ENCODE results near the gene CADM1. TPM values are rescaled to one million over a fixed set of nuclear protein-coding genes. Genes with fewer than 3 reads are reported as not detected.

Gene CADM1
- total and polyA plus RNA-seq, 9 of the 15 experiments (the other 6 are each of a cell fraction or from before 2014, with no cell fraction given): 0.42 TPM; not detected in 8

- POLR2A ChIA-PET: no interaction called here
- Histone ChIP-seq H3K4me1 (replicated peaks in 1 of 2; ENCODE audit: control insufficient read depth in 2 of 2, insufficient read depth in 2 of 2, low read length in 2 of 2) (no peaks in the 10 kb centered on the region), H3K9ac (ENCODE audit: insufficient read depth in 1 of 2, low read depth in 2 of 2, low read length in 2 of 2) (no peak overlapping the region), H3K27me3 (ENCODE audit: control insufficient read depth in 2 of 2, insufficient read depth in 2 of 2, low read length in 2 of 2) (no peaks in the 10 kb centered on the region), H2AFZ (ENCODE audit: low read depth, low read length) (no peak overlapping the region), H3K36me3 (ENCODE audit: control insufficient read depth, insufficient read depth, low read length) (no peaks in the 10 kb centered on the region), H3K79me2 (ENCODE audit: control insufficient read depth, insufficient read depth, low read length) (no peaks in the 10 kb centered on the region), H3K4me2 (ENCODE audit: insufficient read depth, low read length) (no peak overlapping the region), H4K20me1 (replicated peaks; ENCODE audit: control insufficient read depth, insufficient read depth, low read length) (no peaks in the 10 kb centered on the region), H3K4me3 (no peak overlapping the region), H3K9me3 (replicated peaks; ENCODE audit: control insufficient read depth, insufficient read depth, low read depth, low read length) (no peaks in the 10 kb centered on the region), H3K9me1 (ENCODE audit: control insufficient read depth, insufficient read depth, low read length) (no peaks in the 10 kb centered on the region), H3K27ac (ENCODE audit: extremely low read depth, low read depth, low read length) (no peak overlapping the region)
- in situ Hi-C loops (cut with MboI): no loop called here
- FAIRE-seq: no peak
- no peak for ATAC-seq
- DNase-seq (ENCODE audit: extremely low read depth in 1 of 4, low spot score in 3 of 4): no peak
- no TSS peak for BruUV-seq (replicated peaks)
- intact Hi-C loops (cut with micrococcal nuclease): no loop called here
- WGBS (ENCODE audit: insufficient coverage, low coverage, missing lambda C conversion rate): 0% methylated on average over 1 of the region's 1 CpG
- CTCF ChIA-PET (ENCODE audit: low intra/inter-chr PET ratio): no interaction called here
- TF ChIP-seq NKRF (IDR thresholded peaks at IDR 0.05; ENCODE audit: borderline replicate concordance): no peak
- no peak for TF ChIP-seq GATAD2A (IDR thresholded peaks at IDR 0.05)
- no peak for TF ChIP-seq CXXC5 (CRISPR knock-in tag; IDR thresholded peaks at IDR 0.05)
- TF ChIP-seq ZFP91 (CRISPR knock-in tag; IDR thresholded peaks at IDR 0.05): no peak
- TF ChIP-seq ZBTB40 (IDR thresholded peaks at IDR 0.05): no peak
- no peak for TF ChIP-seq ZBTB40 (CRISPR knock-in tag; IDR thresholded peaks at IDR 0.05)
- TF ChIP-seq NR2C1 (IDR thresholded peaks at IDR 0.05): no peak
- no peak for TF ChIP-seq NR2C1 (tag; IDR thresholded peaks at IDR 0.05)
- TF ChIP-seq HNRNPL (IDR thresholded peaks at IDR 0.05; ENCODE audit: low read depth, low read length): no peak
- TF ChIP-seq NR0B1 (IDR thresholded peaks at IDR 0.05; ENCODE audit: partially characterized antibody): no peak
These were observed 10.7 kb downstream of the CADM1 start for GRCh38 chr11:115493488-115493887.

Data from K562 (cell line).